ENCODE data around the gene COX6B2. TPM values are rescaled to one million over a fixed set of nuclear protein-coding genes. Genes with fewer than 3 reads are reported as not detected.

Gene COX6B2
- total and polyA plus RNA-seq, 2 of the 13 experiments (the other 11 are each of a cell fraction or from before 2014, with no cell fraction given), result 0.21 TPM; not detected in 1

DNA sequence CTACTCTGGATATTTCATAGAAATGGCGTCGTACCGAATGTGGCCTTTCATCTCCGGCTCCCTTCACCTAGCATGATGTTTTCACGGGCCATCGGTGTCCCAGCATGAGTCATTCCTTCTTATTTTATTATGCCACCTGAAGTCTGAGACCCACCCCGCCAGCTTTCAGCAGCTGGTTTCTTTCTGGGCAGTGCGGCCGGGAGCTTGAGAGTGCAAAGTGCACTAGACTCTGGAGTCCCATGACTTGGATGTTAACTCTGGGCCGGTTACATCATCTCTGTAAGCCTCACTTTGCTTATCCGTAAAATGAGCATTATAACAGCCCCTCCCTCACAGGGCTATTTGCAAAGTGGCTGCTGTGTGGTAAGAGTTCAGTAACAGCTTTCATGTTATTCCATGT is 20.6 kb downstream of the COX6B2 start (continued):
- TF ChIP-seq, protein P1, sequence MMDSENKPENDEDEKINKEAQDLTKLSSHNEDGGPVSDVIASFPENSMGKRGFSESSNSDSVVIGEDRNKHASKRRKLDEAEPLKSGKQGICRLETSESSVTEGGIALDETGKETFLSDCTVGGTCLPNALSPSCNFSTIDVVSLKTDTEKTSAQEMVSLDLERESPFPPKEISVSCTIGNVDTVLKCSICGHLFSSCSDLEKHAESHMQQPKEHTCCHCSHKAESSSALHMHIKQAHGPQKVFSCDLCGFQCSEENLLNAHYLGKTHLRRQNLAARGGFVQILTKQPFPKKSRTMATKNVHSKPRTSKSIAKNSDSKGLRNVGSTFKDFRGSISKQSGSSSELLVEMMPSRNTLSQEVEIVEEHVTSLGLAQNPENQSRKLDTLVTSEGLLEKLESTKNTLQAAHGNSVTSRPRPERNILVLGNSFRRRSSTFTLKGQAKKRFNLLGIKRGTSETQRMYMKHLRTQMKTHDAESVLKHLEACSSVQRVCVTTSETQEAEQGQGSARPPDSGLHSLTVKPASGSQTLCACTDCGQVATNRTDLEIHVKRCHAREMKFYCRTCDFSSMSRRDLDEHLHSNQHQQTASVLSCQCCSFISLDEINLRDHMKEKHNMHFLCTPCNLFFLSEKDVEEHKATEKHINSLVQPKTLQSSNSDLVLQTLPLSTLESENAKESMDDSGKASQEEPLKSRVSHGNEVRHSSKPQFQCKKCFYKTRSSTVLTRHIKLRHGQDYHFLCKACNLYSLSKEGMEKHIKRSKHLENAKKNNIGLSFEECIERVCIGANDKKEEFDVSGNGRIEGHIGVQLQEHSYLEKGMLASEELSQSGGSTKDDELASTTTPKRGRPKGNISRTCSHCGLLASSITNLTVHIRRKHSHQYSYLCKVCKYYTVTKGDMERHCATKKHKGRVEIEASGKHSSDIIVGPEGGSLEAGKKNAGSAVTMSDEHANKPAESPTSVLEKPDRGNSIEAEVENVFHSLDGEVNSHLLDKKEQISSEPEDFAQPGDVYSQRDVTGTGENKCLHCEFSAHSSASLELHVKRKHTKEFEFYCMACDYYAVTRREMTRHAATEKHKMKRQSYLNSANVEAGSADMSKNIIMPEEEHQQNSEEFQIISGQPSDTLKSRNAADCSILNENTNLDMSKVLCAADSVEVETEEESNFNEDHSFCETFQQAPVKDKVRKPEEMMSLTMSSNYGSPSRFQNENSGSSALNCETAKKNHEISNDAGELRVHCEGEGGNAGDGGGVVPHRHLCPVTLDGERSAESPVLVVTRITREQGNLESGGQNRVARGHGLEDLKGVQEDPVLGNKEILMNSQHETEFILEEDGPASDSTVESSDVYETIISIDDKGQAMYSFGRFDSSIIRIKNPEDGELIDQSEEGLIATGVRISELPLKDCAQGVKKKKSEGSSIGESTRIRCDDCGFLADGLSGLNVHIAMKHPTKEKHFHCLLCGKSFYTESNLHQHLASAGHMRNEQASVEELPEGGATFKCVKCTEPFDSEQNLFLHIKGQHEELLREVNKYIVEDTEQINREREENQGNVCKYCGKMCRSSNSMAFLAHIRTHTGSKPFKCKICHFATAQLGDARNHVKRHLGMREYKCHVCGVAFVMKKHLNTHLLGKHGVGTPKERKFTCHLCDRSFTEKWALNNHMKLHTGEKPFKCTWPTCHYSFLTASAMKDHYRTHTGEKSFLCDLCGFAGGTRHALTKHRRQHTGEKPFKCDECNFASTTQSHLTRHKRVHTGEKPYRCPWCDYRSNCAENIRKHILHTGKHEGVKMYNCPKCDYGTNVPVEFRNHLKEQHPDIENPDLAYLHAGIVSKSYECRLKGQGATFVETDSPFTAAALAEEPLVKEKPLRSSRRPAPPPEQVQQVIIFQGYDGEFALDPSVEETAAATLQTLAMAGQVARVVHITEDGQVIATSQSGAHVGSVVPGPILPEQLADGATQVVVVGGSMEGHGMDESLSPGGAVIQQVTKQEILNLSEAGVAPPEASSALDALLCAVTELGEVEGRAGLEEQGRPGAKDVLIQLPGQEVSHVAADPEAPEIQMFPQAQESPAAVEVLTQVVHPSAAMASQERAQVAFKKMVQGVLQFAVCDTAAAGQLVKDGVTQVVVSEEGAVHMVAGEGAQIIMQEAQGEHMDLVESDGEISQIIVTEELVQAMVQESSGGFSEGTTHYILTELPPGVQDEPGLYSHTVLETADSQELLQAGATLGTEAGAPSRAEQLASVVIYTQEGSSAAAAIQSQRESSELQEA (CRISPR knock-in tag; IDR thresholded peaks at IDR 0.05; ENCODE audit: not compliant biosample characterization), result no peak
- no peak for TF ChIP-seq ARNT (IDR thresholded peaks at IDR 0.05)
- TF ChIP-seq, protein P2, sequence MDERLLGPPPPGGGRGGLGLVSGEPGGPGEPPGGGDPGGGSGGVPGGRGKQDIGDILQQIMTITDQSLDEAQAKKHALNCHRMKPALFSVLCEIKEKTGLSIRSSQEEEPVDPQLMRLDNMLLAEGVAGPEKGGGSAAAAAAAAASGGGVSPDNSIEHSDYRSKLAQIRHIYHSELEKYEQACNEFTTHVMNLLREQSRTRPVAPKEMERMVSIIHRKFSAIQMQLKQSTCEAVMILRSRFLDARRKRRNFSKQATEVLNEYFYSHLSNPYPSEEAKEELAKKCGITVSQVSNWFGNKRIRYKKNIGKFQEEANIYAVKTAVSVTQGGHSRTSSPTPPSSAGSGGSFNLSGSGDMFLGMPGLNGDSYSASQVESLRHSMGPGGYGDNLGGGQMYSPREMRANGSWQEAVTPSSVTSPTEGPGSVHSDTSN (CRISPR knock-in tag; IDR thresholded peaks at IDR 0.05), result no peak
- TF ChIP-seq ZNF124 (CRISPR knock-in tag; IDR thresholded peaks at IDR 0.05), result no peak
- no peak for TF ChIP-seq HHEX (CRISPR knock-in tag; IDR thresholded peaks at IDR 0.05)
- no peak for TF ChIP-seq ARNT2 (CRISPR knock-in tag; IDR thresholded peaks at IDR 0.05; ENCODE audit: low read depth)
- TF ChIP-seq TOPORS (CRISPR knock-in tag; IDR thresholded peaks at IDR 0.05), result no peak
- TF ChIP-seq, protein P3, sequence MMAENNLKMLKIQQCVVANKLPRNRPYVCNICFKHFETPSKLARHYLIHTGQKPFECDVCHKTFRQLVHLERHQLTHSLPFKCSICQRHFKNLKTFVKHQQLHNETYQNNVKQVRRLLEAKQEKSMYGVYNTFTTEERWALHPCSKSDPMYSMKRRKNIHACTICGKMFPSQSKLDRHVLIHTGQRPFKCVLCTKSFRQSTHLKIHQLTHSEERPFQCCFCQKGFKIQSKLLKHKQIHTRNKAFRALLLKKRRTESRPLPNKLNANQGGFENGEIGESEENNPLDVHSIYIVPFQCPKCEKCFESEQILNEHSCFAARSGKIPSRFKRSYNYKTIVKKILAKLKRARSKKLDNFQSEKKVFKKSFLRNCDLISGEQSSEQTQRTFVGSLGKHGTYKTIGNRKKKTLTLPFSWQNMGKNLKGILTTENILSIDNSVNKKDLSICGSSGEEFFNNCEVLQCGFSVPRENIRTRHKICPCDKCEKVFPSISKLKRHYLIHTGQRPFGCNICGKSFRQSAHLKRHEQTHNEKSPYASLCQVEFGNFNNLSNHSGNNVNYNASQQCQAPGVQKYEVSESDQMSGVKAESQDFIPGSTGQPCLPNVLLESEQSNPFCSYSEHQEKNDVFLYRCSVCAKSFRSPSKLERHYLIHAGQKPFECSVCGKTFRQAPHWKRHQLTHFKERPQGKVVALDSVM (CRISPR knock-in tag; IDR thresholded peaks at IDR 0.05), result 0 out of 2 replicates have a peak, but pooled peaks have one; percentile 37
- TF ChIP-seq, protein P4, sequence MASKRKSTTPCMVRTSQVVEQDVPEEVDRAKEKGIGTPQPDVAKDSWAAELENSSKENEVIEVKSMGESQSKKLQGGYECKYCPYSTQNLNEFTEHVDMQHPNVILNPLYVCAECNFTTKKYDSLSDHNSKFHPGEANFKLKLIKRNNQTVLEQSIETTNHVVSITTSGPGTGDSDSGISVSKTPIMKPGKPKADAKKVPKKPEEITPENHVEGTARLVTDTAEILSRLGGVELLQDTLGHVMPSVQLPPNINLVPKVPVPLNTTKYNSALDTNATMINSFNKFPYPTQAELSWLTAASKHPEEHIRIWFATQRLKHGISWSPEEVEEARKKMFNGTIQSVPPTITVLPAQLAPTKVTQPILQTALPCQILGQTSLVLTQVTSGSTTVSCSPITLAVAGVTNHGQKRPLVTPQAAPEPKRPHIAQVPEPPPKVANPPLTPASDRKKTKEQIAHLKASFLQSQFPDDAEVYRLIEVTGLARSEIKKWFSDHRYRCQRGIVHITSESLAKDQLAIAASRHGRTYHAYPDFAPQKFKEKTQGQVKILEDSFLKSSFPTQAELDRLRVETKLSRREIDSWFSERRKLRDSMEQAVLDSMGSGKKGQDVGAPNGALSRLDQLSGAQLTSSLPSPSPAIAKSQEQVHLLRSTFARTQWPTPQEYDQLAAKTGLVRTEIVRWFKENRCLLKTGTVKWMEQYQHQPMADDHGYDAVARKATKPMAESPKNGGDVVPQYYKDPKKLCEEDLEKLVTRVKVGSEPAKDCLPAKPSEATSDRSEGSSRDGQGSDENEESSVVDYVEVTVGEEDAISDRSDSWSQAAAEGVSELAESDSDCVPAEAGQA (IDR thresholded peaks at IDR 0.05; ENCODE audit: low read depth), result 0 out of 2 replicates have a peak, but pooled peaks have one; percentile 58
- TF ChIP-seq, protein P4 (CRISPR knock-in tag; IDR thresholded peaks at IDR 0.05; ENCODE audit: borderline replicate concordance), result no peak
- no peak for TF ChIP-seq U2AF2 (IDR thresholded peaks at IDR 0.05; ENCODE audit: low read depth, low read length)
- TF ChIP-seq PHF21A (CRISPR knock-in tag; IDR thresholded peaks at IDR 0.05), result peak; percentile 69
- no peak; the same call in 1 of the 2 replicates for TF ChIP-seq YEATS2 (CRISPR knock-in tag; IDR thresholded peaks at IDR 0.05; ENCODE audit: borderline replicate concordance)
- TF ChIP-seq GTF2F1 (IDR thresholded peaks at IDR 0.05; ENCODE audit: low read length), result no peak

Measured in HepG2 (cell line).